ENCODE data around the gene S100A6.
A peak's percentile ranks its signal among the peaks of the same experiment; 100 is the strongest.

The S100A6 gene

GRCh38 chr1:153506831-153507413, 28.9 kb downstream of the S100A6 start:
- DNase-seq (ENCODE audit: low read depth in 3 of 3, low spot score in 1 of 3): no peak

GRCh38 chr1:153506386-153506785, 29.4 kb downstream of the S100A6 start:
- DNase-seq (ENCODE audit: low read depth in 3 of 3, low spot score in 1 of 3): no peak

GRCh38 chr1:153505576-153505975, 30.2 kb downstream of the S100A6 start:
- no peak for DNase-seq (ENCODE audit: low read depth in 3 of 3, low spot score in 1 of 3)

GRCh38 chr1:153503766-153504165, 32.0 kb downstream of the S100A6 start:
- DNase-seq (ENCODE audit: low read depth in 3 of 3, low spot score in 1 of 3): no peak

GRCh38 chr1:153498746-153499145, 37.0 kb downstream of the S100A6 start:
- no peak for DNase-seq (ENCODE audit: low read depth in 3 of 3, low spot score in 1 of 3)

GRCh38 chr1:153495536-153495935, 40.3 kb downstream of the S100A6 start:
- DNase-seq (ENCODE audit: low read depth in 3 of 3, low spot score in 1 of 3): no peak

- peak; percentile 20 to 73 (median 26) for DNase-seq (ENCODE audit: low read depth in 3 of 3, low spot score in 1 of 3)
Observed at GRCh38 chr1:153494976-153495535, 40.7 kb downstream of the S100A6 start.

- no peak for DNase-seq (ENCODE audit: low read depth in 3 of 3, low spot score in 1 of 3)
Observed at GRCh38 chr1:153493343-153493960, 42.3 kb downstream of the S100A6 start.

GRCh38 chr1:153490272-153491051, 45.3 kb downstream of the S100A6 start:
- no peak for DNase-seq (ENCODE audit: low read depth in 3 of 3, low spot score in 1 of 3)

GRCh38 chr1:153488731-153489130, 47.1 kb downstream of the S100A6 start:
- no peak for DNase-seq (ENCODE audit: low read depth in 3 of 3, low spot score in 1 of 3)

GRCh38 chr1:153487707-153488106, 48.1 kb downstream of the S100A6 start:
- no peak for DNase-seq (ENCODE audit: low read depth in 3 of 3, low spot score in 1 of 3)

GRCh38 chr1:153485863-153486262, 49.9 kb downstream of the S100A6 start:
- DNase-seq (ENCODE audit: low read depth in 3 of 3, low spot score in 1 of 3): no peak
